H1 (cell line): ENCODE data around the gene CAVIN1. TPM values are rescaled to one million over a fixed set of nuclear protein-coding genes. Genes with fewer than 3 reads are reported as not detected.

Experiments
- CTCF ChIA-PET: fragments of 300-600 bp; sonication (Branson Sonifier 250); formaldehyde crosslinking; loops from one replicate; lab custom pipeline; 2021; ENCODE audit not compliant: partially characterized antibody; lab: Charles Lee
- POLR2A ChIA-PET: fragments of 300-600 bp; sonication (Branson Sonifier 250); formaldehyde crosslinking; loops from one replicate; lab custom pipeline; 2021; ENCODE audit warnings: inconsistent platforms; ENCODE audit not compliant: partially characterized antibody; lab: Charles Lee
- DNase-seq, 2 experiments: peaks; one replicate each; pipeline versions ENCODE4 v3.0.0 to v3.0.0-alpha.2; 2010 to 2022; ENCODE audit warnings: low spot score in 2 of 2, low read depth in 1 of 2, mixed read lengths in 1 of 2
- FAIRE-seq: peaks from 2 replicates; lab custom pipeline; 2011; peaks lifted over from hg19 to GRCh38; lab: Jason Lieb, UNC
- H2AFZ ChIP-seq: 2 replicates; pipeline ENCODE4 v1.8.1; 2012; ENCODE audit warnings: low read length, inconsistent platforms
- H2AK5ac ChIP-seq: 2 replicates; pipeline ENCODE4 v1.6.1; 2013; ENCODE audit warnings: low read depth, low read length
- H2BK120ac ChIP-seq: replicated peaks from 2 replicates; pipeline ENCODE3; 2013; ENCODE audit warnings: low read depth, low read length, inconsistent platforms
- H2BK12ac ChIP-seq: 2 replicates; pipeline ENCODE4 v1.6.1; 2013; ENCODE audit warnings: low read depth, low read length
- H2BK15ac ChIP-seq: 2 replicates; pipeline ENCODE4 v1.6.1; 2013; ENCODE audit warnings: low read length
- H2BK20ac ChIP-seq: 2 replicates; pipeline ENCODE4 v1.6.1; 2013; ENCODE audit warnings: low read length
- H2BK5ac ChIP-seq: 2 replicates; pipeline ENCODE4 v1.6.1; 2013; ENCODE audit warnings: low read depth, low read length
- H3K14ac ChIP-seq: 2 replicates; pipeline ENCODE4 v1.6.1; 2013; ENCODE audit warnings: inconsistent platforms; ENCODE audit not compliant: insufficient read length
- H3K18ac ChIP-seq: 2 replicates; pipeline ENCODE4 v1.6.1; 2013; ENCODE audit warnings: low read length; ENCODE audit errors: extremely low read depth
- H3K23ac ChIP-seq: 2 replicates; pipeline ENCODE4 v1.6.1; 2013; ENCODE audit warnings: inconsistent platforms; ENCODE audit not compliant: insufficient read length
- H3K23me2 ChIP-seq: 2 replicates; pipeline ENCODE4 v1.6.1; 2013; ENCODE audit warnings: low read depth, low read length
- H3K27ac ChIP-seq: 2 replicates; pipeline ENCODE4 v1.6.1; 2011; ENCODE audit warnings: low read depth, low read length, inconsistent platforms
- H3K27me3 ChIP-seq, 4 experiments: replicated peaks in 1 of 4; 1 replicate in 1 of 4; 2 replicates in 3 of 4; pipeline versions ENCODE4 v1.6.1 to v1.8.1; 2011 to 2013; ENCODE audit warnings: low read length in 3 of 4, mild to moderate bottlenecking in 3 of 4, inconsistent platforms in 2 of 4, mixed read lengths in 2 of 4, moderate library complexity in 1 of 4; ENCODE audit not compliant: control insufficient read depth in 3 of 4, insufficient read depth in 3 of 4; ENCODE audit errors: extremely low read depth in 1 of 4
- H3K36me3 ChIP-seq, 4 experiments: 2 replicates each; pipeline versions ENCODE4 v1.6.1 to v1.8.1; 2011 to 2013; ENCODE audit warnings: mild to moderate bottlenecking in 4 of 4, low read length in 3 of 4, moderate library complexity in 2 of 4, control low read depth in 1 of 4, inconsistent platforms in 1 of 4; ENCODE audit not compliant: insufficient read depth in 4 of 4, control insufficient read depth in 2 of 4
- H3K4ac ChIP-seq: replicated peaks from 2 replicates; pipeline ENCODE3; 2013; ENCODE audit warnings: low read length, low read depth, mixed read lengths, inconsistent platforms; ENCODE audit not compliant: insufficient read length
- H3K4me1 ChIP-seq, 4 experiments: replicated peaks in 1 of 4; 1 replicate in 1 of 4; 2 replicates in 3 of 4; pipeline versions ENCODE4 v1.6.1 to v1.8.1; 2011 to 2013; ENCODE audit warnings: low read length in 3 of 4, inconsistent platforms in 2 of 4, mixed read lengths in 1 of 4; ENCODE audit not compliant: insufficient read depth in 4 of 4, control insufficient read depth in 3 of 4
- H3K4me2 ChIP-seq, 2 experiments: 2 replicates each; pipeline versions ENCODE4 v1.6.1 to v1.8.1; 2011 to 2013; ENCODE audit warnings: low read depth in 2 of 2, low read length in 2 of 2, control low read depth in 1 of 2, inconsistent platforms in 1 of 2, mild to moderate bottlenecking in 1 of 2; ENCODE audit not compliant: insufficient read depth in 1 of 2
- H3K4me3 ChIP-seq, 4 experiments: fragments of 200-600, 300-600 bp in 1 of 4; sonication (generic), shearing (Covaris generic), sonication (Bioruptor Twin) in 1 of 4; 2 replicates each; pipeline versions ENCODE4 v1.5.1 to v1.8.1; 2011 to 2016; ENCODE audit warnings: low read length in 4 of 4, low read depth in 3 of 4, control low read depth in 2 of 4, inconsistent platforms in 2 of 4, mild to moderate bottlenecking in 2 of 4, mixed read lengths in 1 of 4, moderate library complexity in 1 of 4; ENCODE audit not compliant: insufficient read depth in 2 of 4; ENCODE audit errors: extremely low read depth in 1 of 4
- H3K56ac ChIP-seq: replicated peaks from 2 replicates; pipeline ENCODE3; 2013; ENCODE audit warnings: low read depth, mild to moderate bottlenecking, mixed read lengths, low read length, inconsistent platforms; ENCODE audit not compliant: insufficient read length
- H3K79me1 ChIP-seq: 2 replicates; pipeline ENCODE4 v1.6.1; 2013; ENCODE audit warnings: low read depth, low read length, control low read depth
- H3K79me2 ChIP-seq, 2 experiments: 2 replicates each; pipeline versions ENCODE4 v1.6.1 to v1.8.1; 2012 to 2013; ENCODE audit warnings: low read length in 2 of 2, mild to moderate bottlenecking in 2 of 2, inconsistent platforms in 1 of 2; ENCODE audit not compliant: insufficient read depth in 2 of 2, control insufficient read depth in 1 of 2
- H3K9ac ChIP-seq, 4 experiments: replicated peaks in 1 of 4; 1 replicate in 1 of 4; 2 replicates in 3 of 4; pipeline versions ENCODE4 v1.6.1 to v1.8.1; 2011 to 2013; ENCODE audit warnings: low read depth in 3 of 4, low read length in 3 of 4, control low read depth in 2 of 4, mild to moderate bottlenecking in 2 of 4, moderate library complexity in 2 of 4, inconsistent platforms in 1 of 4; ENCODE audit errors: extremely low read depth in 1 of 4
- H3K9me3 ChIP-seq, 2 experiments: 2 replicates each; pipeline versions ENCODE4 v1.6.1 to v1.8.1; 2012 to 2013; ENCODE audit warnings: mild to moderate bottlenecking in 2 of 2, moderate library complexity in 2 of 2, control low read depth in 1 of 2, inconsistent platforms in 1 of 2, low read depth in 1 of 2, low read length in 1 of 2, mixed read lengths in 1 of 2; ENCODE audit not compliant: insufficient read depth in 2 of 2
- H4K20me1 ChIP-seq, 2 experiments: replicated peaks in 1 of 2; 2 replicates each; pipeline versions ENCODE3 to v1.8.1; 2011 to 2013; ENCODE audit warnings: inconsistent platforms in 2 of 2, low read length in 2 of 2, mild to moderate bottlenecking in 1 of 2; ENCODE audit not compliant: insufficient read depth in 2 of 2, control insufficient read depth in 1 of 2
- H4K5ac ChIP-seq: 2 replicates; pipeline ENCODE4 v1.6.1; 2013; ENCODE audit warnings: low read length, low read depth, mixed read lengths, inconsistent platforms; ENCODE audit not compliant: insufficient read length
- H4K8ac ChIP-seq: 2 replicates; pipeline ENCODE4 v1.8.0; 2013; ENCODE audit warnings: mild to moderate bottlenecking, moderate library complexity, low read length, inconsistent platforms; ENCODE audit not compliant: insufficient read depth; ENCODE audit errors: extremely low read depth
- H4K91ac ChIP-seq: replicated peaks from 2 replicates; pipeline ENCODE3; 2013; ENCODE audit warnings: low read length, mixed read lengths, inconsistent platforms; ENCODE audit not compliant: insufficient read length
- CREB1 ChIP-seq: IDR thresholded peaks from 2 replicates; pipeline ENCODE4 v1.6.1; 2012; ENCODE audit warnings: inconsistent platforms
- USF2 ChIP-seq: IDR thresholded peaks from 2 replicates; pipeline ENCODE4 v1.6.1; 2011; ENCODE audit warnings: low read length, improper control_type of control experiment
- WGBS, 2 experiments: shearing (Covaris generic) in 1 of 2; methylation state at CpG; one replicate each; pipeline versions ENCODE4 v1.1.6 to v1.1.7; 2013 to 2015; ENCODE audit warnings: low lambda C conversion rate in 2 of 2, mixed read lengths in 2 of 2, inconsistent platforms in 1 of 2, low coverage in 1 of 2, missing lambda C conversion rate in 1 of 2; ENCODE audit not compliant: insufficient replicate concordance in 2 of 2, insufficient coverage in 1 of 2, insufficient read length in 1 of 2; ENCODE audit errors: extremely low coverage in 1 of 2, missing lambda C conversion rate in 1 of 2; 5-methylcytosine and 5-hydroxymethylcytosine counted together
- polyA plus RNA-seq, 7 experiments: library from polyadenylated mRNA; depleted of rRNA in 3 of 7; stranded (reverse) in 5 of 7; unstranded in 2 of 7; fragments of >200 nt in 5 of 7; fragments of 200-250 nt in 2 of 7; gene quantifications; 1 replicate in 5 of 7; 2 replicates in 1 of 7; 4 replicates in 1 of 7; pipeline versions ENCODE4 v1.2.1 to v1.2.3, GENCODE V29; 2011 to 2013; ENCODE audit warnings: missing spikeins in 2 of 7, mixed read lengths in 2 of 7
- total RNA-seq: library from RNA; stranded (reverse); fragmentation: NEBNext Ultra II Directional; extraction: Animal tissue kit (Norgen Biotek cat#: 25700); gene quantifications from 2 replicates; pipeline ENCODE4 v1.2.1, GENCODE V29; 2021

The CAVIN1 gene
- total and polyA plus RNA-seq, 2 of the 8 experiments (the other 6 are each of a cell fraction or from before 2014, with no cell fraction given) = 16.2 to 41.6 TPM

GRCh38 chr17:42362245-42362961 is 60.7 kb downstream of the CAVIN1 start:
- no peak overlapping the region for H2BK5ac ChIP-seq
- H3K4ac ChIP-seq = no peak overlapping the region
- no peak overlapping the region for H2BK15ac ChIP-seq
- no peak overlapping the region for H3K56ac ChIP-seq
- peaks cover 4 to 23% (median 19%) of the 10 kb centered on the region in 4 experiments for H3K4me1 ChIP-seq
- H4K91ac ChIP-seq = no peak overlapping the region
- no peak overlapping the region for H2AK5ac ChIP-seq
- no peak for TF ChIP-seq USF2
- TF ChIP-seq CREB1 = no peak
- H4K8ac ChIP-seq = no peak overlapping the region
- H4K20me1 ChIP-seq = peaks cover 15 to 33% of the 10 kb centered on the region in 2 experiments
- H3K79me1 ChIP-seq = peaks cover 25% of the 10 kb centered on the region
- FAIRE-seq = no peak
- no peak overlapping the region; a peak in 1 of 7 replicates for H3K9ac ChIP-seq
- H3K4me2 ChIP-seq = peak overlapping the region in 1 of 2 experiments; percentile 74; a peak in 1 of 4 replicates
- H3K23me2 ChIP-seq = no peaks in the 10 kb centered on the region; the same call in 1 of the 2 replicates
- no peaks in the 10 kb centered on the region for H3K36me3 ChIP-seq
- DNase-seq = no peak
- no peak overlapping the region for H3K18ac ChIP-seq
- H3K27me3 ChIP-seq = no peaks in the 10 kb centered on the region
- no peak overlapping the region for H2BK120ac ChIP-seq
- H3K4me3 ChIP-seq = no peak overlapping the region
- H3K23ac ChIP-seq = no peak overlapping the region
- no peak overlapping the region for H3K14ac ChIP-seq
- 91% methylated on average over 7 of the region's 7 CpGs; no CpG with 5 or more reads in 1 of the 2 experiments for WGBS, 2 experiments
- H3K79me2 ChIP-seq = peaks cover 18 to 93% of the 10 kb centered on the region in 2 experiments
- H3K27ac ChIP-seq = no peak overlapping the region
- no peaks in the 10 kb centered on the region for H3K9me3 ChIP-seq
- no peak overlapping the region for H2BK12ac ChIP-seq
- H2BK20ac ChIP-seq = no peak overlapping the region
- no peak overlapping the region for H2AFZ ChIP-seq
- H4K5ac ChIP-seq = no peak overlapping the region
- ChIA-PET POLR2A (interaction anchor here (1.8 to 1.9 kb wide), 3 partner anchors 30 to 60 kb away, joined by 5 to 8 read pairs (median 5); partner anchors contain the start of gene CAVIN1), CTCF (interaction anchor here (0.9 to 1.1 kb wide), 5 partner anchors 28 to 64 kb away, joined by 3 to 5 read pairs (median 3); no protein-coding TSS in a partner anchor)
